SIG-M5 (cell line): ENCODE data around the gene GAGE13.
"Not testable (repeated sequence)": the region's sequence is repeated elsewhere in the genome, so short reads cannot be mapped to it uniquely, and the experiment has no call there.

ENCODE experiments used
- DNase-seq: peaks from one replicate; lab custom pipeline; 2025; lab: John Stamatoyannopoulos, UW

The GAGE13 gene

DNA sequence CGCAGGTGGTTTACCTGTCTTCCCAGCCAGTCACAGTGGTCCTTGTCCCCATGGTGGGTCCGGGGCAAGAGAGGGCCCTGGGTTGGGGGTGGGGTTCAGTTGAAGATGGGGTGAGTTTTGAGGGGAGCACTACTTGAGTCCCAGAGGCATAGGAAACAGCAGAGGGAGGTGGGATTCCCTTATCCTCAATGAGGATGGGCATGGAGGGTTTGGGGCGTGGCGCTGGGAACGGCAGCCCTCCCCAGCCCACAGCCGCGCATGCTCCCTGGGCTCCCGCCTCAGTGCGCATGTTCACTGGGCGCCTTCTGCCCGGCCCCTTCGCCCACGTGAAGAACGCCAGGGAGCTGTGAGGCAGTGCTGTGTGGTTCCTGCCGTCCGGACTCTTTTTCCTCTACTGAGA is at the start of gene GAGE13:
Gene GAGE13, plus strand, starts transcription at position 301 of the 400 bp plus-strand sequence. CDS start 1,156 bp downstream, outside the sequence.
- DNase-seq: not testable (repeated sequence)

DNA sequence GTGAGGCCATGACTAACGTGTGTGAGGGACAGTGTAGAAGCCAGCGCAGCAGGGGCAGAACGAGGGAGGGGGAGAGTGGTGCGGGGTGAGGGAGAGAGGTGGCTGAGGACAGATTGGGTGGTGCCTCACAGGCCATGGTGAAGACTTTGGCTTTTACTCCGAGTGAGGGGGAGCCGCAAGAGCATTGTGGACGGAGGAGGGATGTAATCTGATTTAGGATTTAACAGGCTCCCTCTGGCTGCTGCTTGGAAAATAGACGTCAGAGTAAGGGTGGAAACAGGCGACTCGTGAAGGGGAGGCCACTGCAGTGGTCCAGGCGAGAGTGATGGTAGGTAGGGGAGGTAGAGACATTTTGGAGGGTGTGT is 48.8 kb upstream of the GAGE13 start:
- DNase-seq: no peak

- DNase-seq: no peak
Measured at GRCh38 chrX:49284212-49284611, 47.2 kb upstream of the GAGE13 start.

DNA sequence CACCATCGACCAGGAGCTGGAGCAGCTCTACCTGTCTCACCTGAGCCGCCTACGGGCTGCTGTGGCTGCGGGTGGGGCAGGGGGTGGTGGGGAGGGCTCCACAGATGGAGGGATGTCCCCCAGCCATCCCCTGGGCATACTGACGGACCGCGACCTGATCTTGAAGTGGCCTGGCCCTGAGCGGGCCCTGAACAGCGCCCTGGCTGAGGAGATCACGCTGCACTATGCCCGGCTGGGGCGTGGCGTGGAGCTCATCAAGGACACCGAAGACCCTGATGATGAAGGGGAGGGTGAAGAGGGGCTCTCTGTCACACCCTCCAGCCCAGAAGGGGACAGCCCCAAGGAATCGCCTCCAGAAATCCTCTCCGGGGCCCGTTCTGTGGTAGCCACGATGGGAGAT is 45.2 kb upstream of the GAGE13 start:
- DNase-seq: no peak

DNA sequence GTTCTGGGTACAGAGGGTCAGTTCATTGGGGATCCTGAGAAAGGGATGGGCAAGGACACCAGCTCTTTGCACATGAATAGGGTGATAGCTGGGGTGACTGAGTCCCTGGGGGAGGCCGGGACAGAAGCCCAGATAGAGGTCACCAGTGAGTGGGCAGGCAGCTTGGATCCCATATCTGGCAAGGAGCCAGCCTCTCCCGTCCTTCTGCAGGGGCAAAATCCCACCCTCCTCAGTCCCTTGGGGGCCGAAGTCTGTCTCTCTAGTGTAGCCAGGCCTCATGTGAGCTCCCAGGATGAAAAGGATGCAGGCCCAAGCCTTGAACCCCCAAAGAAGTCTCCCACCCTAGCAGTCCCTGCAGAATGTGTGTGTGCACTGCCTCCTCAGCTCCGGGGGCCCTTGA is 44.8 kb upstream of the GAGE13 start:
- no peak for DNase-seq

DNA sequence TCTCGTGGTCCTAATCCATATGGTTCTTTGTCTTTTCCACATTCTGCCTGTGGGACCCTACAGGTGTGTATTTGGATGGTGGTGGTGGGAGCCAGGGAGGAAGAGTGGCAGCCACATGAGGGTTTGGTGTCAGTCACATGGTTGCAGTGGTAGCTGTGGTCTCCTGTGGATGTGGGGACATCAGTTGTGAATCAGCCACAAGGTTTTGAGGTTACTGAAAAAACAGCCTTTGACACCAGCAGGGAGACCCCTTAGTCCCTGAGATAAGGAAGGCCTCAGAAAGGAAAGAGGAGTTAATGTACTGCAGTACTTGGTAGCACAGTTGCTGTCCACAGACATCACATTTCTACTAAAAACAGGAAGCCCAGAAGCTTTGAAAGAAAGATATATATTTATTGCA is 43.7 kb upstream of the GAGE13 start:
- DNase-seq: no peak

DNA sequence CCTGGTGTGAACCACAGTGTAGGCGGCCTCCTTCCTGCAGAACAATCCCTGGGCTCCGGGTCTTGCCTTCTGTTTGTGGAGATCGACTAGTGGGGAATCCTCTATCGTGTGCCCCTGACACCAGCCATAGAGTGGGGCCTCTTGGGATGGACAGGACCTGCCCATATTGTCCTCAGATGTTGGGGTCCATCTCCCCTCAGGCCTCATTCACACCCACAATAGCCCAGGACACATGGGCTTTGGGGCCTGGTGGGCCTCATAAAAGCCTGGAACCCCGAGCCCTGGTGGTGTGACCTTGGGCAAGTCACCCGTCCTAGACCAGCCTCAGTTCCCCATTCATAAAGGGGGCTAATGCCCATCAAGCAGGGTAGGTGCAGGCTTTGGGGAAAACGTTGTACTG is 41.2 kb upstream of the GAGE13 start:
- DNase-seq: no peak

GRCh38 chrX:49291615-49292337 is 39.6 kb upstream of the GAGE13 start:
- no peak for DNase-seq

DNA sequence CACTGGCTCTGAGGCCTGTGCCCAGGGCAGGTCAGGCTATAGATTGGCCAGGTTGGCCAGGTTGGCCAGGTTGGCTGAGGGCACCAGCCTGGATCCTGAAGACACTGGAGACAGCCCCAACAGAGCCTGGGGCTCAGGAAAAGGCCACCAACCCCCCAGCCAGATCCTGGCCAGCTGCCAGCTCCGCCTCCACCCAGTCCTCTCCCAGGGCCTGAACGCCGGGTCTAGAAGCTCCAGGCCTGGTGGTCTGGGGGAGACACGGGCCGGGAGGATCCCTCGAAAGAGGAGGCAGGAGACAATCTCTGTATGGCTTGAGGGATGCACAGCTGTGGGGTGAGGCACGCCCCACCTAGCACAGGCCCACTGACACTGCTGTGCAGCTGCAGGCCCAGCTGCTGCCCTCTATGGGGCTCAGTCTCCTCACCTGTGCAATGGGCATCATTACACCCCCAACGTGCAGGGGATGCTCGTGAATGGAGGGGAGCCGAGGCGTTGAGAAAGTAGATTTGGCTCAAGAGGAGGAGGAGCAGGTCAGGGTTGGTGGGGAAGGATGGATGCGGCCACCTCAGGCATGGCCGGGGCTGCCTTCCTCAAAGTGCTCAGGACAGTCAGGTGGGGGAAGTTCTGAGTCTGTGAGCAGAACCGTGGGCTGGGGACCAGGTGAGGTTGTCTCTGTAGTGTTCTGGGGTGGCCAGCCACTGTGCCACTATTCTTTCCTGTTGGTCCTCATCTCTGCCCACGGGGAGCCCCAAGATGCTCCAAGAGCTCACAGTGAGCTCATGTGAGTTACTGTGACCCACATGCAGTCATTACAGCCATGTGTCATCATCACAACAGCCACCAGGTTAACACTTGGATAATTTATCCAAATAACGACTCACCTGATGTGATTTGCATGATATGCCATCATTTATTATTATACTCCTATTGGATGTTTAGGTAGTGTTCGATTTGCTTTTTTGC is 38.7 kb upstream of the GAGE13 start:
- DNase-seq: no peak

DNA sequence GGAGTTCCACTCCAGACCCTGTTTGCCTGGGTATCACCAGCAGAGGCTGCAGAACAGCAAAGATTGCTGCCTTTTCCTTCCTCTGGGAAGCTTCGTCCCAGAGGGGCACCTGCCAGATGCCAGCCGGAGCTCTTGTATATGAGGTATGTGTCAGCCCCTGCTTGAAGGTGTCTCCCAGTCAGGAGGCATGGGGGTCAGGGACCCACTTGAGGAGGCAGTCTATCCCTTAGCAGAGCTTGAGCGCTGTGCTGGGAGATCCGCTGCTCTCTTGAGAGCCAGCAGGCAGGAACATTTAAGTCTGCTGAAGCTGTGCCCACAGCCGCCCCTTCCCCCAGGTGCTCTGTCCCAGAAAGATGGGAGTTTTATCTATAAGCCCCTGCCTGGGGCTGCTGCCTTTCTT is 32.1 kb upstream of the GAGE13 start:
- not testable (repeated sequence) for DNase-seq

GRCh38 chrX:49300703-49301102 is 30.7 kb upstream of the GAGE13 start:
- DNase-seq: no peak

- no peak for DNase-seq
Measured at GRCh38 chrX:49303346-49303745, 28.0 kb upstream of the GAGE13 start, which contains the start of gene GAGE10. Gene GAGE10, plus strand, starts transcription at chrX:49303646. Its CDS starts 1,214 bp downstream, at chrX:49304860.

DNA sequence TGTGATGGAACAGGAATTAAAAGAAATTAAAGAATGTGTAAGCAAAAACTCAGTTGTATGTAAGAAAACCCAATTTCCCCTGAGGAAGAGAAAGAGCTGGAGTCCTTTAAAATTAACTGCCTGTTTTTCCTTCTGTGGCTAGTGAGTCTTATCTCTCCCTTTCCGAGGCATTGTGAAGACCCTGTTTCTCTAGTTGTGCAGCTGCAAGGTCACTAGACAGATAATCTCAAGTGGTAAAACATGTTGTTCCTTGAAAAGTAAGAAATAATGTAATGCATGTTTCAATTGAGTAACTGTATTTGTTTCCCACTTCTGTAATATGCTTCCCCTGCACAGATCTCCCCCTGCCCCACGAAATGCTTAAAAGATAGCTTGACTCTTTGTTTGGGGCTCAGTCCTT is 23.6 kb upstream of the GAGE13 start:
- DNase-seq: not testable (repeated sequence)

DNA sequence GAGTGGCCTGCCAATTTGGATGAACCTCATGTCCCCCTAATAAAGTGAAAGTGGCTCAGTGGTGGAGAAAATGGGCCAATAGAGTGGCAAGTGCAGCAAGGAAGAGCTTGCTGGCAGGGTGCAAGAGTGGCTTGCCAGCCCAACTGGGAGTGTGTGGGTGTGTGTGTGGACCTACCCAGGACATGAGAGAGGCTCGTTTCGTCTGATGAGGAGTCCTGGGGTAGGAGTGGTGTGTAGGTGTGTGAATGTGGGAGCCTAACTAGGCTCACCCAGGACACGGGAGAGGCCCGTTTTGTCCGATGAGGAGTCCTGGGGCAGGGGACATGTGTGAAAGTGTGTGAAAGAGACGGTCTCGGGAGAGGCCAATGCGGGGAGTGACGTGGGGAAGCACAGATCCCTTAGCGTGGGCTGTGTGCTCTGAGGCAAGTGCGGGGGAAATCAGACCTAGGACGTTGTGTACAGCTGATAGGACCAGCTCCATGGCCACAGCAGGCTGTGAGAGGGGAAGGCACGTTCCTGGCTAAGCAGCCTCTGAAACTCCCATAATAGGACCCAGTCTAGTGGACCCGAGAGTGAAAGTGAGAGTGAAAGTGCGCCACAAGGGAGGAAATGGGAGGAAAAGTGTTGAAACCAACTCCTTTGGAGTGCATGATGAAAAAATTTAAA is 22.6 kb upstream of the GAGE13 start:
- no peak for DNase-seq

GRCh38 chrX:49309401-49309981 is 21.9 kb upstream of the GAGE13 start:
- DNase-seq: no peak

GRCh38 chrX:49310371-49310770 is 21.0 kb upstream of the GAGE13 start:
- no peak for DNase-seq

DNA sequence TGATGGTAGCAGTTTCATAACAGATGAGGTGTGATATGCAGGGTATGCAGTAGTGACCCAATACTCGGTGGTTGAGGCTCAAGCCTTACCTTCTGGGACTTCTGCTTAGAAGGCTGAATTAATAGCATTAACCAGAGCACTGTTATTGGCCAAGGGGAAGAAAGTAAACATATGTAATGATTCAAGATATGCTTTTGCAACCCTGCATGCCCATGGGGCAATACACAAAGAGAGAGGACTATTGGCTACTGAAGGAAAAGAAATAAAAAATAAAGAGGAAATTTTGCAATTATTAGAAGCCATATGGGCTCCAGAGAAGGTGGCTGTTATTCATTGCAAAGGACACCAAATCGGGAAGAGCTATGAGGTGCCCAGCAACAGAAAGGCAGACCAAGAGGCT is 19.2 kb upstream of the GAGE13 start:
- no peak for DNase-seq

DNA sequence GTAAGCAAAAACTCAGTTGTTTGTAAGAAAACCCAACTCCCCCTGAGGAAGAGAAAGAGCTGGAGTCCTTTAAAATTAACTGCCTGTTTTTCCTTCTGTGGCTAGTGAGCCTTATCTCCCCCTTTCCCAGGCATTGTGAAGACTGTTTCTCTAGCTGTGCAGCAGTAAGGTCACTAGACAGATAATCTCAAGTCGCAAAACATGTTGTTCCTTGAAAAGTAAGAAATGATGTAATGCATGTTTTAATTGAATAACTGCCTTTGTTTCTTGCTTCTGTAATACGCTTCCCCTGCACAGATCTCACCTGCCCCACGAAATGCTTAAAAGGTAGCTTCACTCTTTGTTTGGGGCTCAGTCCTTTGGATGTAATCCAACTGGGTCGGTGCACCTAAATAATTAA is 15.3 kb upstream of the GAGE13 start:
- no peak for DNase-seq

DNA sequence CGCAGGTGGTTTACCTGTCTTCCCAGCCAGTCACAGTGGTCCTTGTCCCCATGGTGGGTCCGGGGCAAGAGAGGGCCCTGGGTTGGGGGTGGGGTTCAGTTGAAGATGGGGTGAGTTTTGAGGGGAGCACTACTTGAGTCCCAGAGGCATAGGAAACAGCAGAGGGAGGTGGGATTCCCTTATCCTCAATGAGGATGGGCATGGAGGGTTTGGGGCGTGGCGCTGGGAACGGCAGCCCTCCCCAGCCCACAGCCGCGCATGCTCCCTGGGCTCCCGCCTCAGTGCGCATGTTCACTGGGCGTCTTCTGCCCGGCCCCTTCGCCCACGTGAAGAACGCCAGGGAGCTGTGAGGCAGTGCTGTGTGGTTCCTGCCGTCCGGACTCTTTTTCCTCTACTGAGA is 9.6 kb upstream of the GAGE13 start, which contains the start of gene GAGE12J:
Gene GAGE12J, plus strand, starts transcription at position 301 of the 400 bp plus-strand sequence. CDS start 1,157 bp downstream, outside the sequence.
- not testable (repeated sequence) for DNase-seq

- not testable (repeated sequence) for DNase-seq
Measured at GRCh38 chrX:49322266-49322665, 9.1 kb upstream of the GAGE13 start.

- not testable (repeated sequence) for DNase-seq
Measured at GRCh38 chrX:49323735-49324134, 7.6 kb upstream of the GAGE13 start.

DNA sequence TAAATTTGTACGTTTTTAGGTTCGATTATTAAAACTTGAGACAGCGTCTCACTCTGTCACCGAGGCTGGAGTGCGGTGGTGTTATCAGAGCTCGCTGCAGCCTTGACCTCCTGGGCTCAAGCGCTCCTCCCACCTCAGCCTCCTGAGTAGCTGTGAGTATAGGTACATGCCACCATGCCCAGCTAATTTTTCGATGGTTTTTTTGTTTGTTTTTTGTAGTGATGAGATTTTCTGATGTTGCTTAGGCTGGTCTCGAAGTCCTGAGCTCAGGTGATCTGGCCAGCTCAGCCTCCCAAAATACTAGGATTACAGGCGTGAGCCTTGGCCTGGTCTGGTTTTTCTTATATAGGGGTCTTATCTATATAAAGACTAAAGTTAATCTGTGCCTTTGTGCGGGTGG is 961 bp upstream of the GAGE13 start:
- not testable (repeated sequence) for DNase-seq
